NB4 (cell line): ENCODE results near the gene NAV1.

ENCODE experiments used
- CTCF ChIP-seq: IDR thresholded peaks from one replicate; pipeline ENCODE4 v1.5.1; 2012; ENCODE audit warnings: low read depth, low read length
- MYC ChIP-seq: IDR thresholded peaks from 2 replicates; pipeline ENCODE4 v1.6.1; 2011; ENCODE audit warnings: low read depth, low read length
- POLR2A ChIP-seq: IDR thresholded peaks from 2 replicates; pipeline ENCODE4 v1.6.1; 2011; ENCODE audit warnings: mild to moderate bottlenecking; ENCODE audit not compliant: insufficient read length; ENCODE audit errors: extremely low read depth
- TF ChIP-seq, protein P1 (sequence below): IDR thresholded peaks from 2 replicates; pipeline ENCODE4 v1.6.1; 2011; ENCODE audit warnings: low read depth, low read length

- TF ChIP-seq CTCF (no peak), POLR2A (no peak), MYC (no peak)
- TF ChIP-seq, protein P1, sequence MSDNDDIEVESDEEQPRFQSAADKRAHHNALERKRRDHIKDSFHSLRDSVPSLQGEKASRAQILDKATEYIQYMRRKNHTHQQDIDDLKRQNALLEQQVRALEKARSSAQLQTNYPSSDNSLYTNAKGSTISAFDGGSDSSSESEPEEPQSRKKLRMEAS = no peak
Measured at GRCh38 chr1:201498621-201499020, 40.3 kb upstream of the NAV1 start.
